Neural cell (in vitro differentiated cells): ENCODE data around the gene E4F1. TPM values are rescaled to one million over a fixed set of nuclear protein-coding genes. Genes with fewer than 3 reads are reported as not detected.

Experiments
- H2AFZ ChIP-seq: fragments of 200-600, 300-800 bp; sonication (generic), shearing (Covaris generic); 2 replicates; pipeline ENCODE4 v1.6.0; 2014; ENCODE audit warnings: low read depth, mild to moderate bottlenecking, antibody characterized with exemption, low read length, moderate library complexity
- H3F3A ChIP-seq: fragments of 200-600 bp; shearing (Covaris generic); 2 replicates; pipeline ENCODE4 v1.6.1; 2016; ENCODE audit warnings: mild to moderate bottlenecking, moderate library complexity, mixed read lengths, antibody characterized with exemption, low read length; ENCODE audit not compliant: insufficient read depth, poor library complexity, severe bottlenecking
- H3K27ac ChIP-seq: fragments of 200-600, 300-800 bp; sonication (generic), shearing (Covaris generic); 2 replicates; pipeline ENCODE4 v1.5.1; 2014; ENCODE audit warnings: mild to moderate bottlenecking, low read length, moderate library complexity
- H3K27me3 ChIP-seq: fragments of 300-800, 200-600 bp; sonication (generic), shearing (Covaris generic); 2 replicates; pipeline ENCODE4 v1.6.0; 2014; ENCODE audit warnings: mild to moderate bottlenecking, low read depth, low read length, moderate library complexity; ENCODE audit not compliant: insufficient read depth
- H3K36me3 ChIP-seq: fragments of 300-800, 200-600 bp; sonication (generic), shearing (Covaris generic); 2 replicates; pipeline ENCODE4 v1.5.1; 2014; ENCODE audit warnings: mild to moderate bottlenecking, antibody characterized with exemption, low read length, moderate library complexity; ENCODE audit not compliant: insufficient read depth
- H3K4me2 ChIP-seq: fragments of 300-800, 200-600 bp; sonication (generic), shearing (Covaris generic); 2 replicates; pipeline ENCODE4 v1.6.0; 2014; ENCODE audit warnings: mild to moderate bottlenecking, low read length
- H3K4me3 ChIP-seq: fragments of 300-800, 200-600 bp; sonication (generic), shearing (Covaris generic); 2 replicates; pipeline ENCODE4 v1.5.1; 2014; ENCODE audit warnings: mild to moderate bottlenecking, low read length, moderate library complexity
- H3K79me2 ChIP-seq: fragments of 200-600 bp; shearing (Covaris generic); replicated peaks from 2 replicates; pipeline ENCODE4 v1.6.0; 2014; ENCODE audit warnings: mild to moderate bottlenecking, low read length, moderate library complexity; ENCODE audit not compliant: insufficient read depth
- H3K9ac ChIP-seq: fragments of 300-800, 200-600 bp; sonication (generic), shearing (Covaris generic); 2 replicates; pipeline ENCODE4 v1.6.1; 2016; ENCODE audit warnings: mild to moderate bottlenecking, low read length, mixed read lengths
- H3K9me2 ChIP-seq: fragments of 200-600 bp; shearing (Covaris generic); 2 replicates; pipeline ENCODE4 v1.6.1; 2016; ENCODE audit warnings: mild to moderate bottlenecking, low read length, mixed read lengths; ENCODE audit not compliant: insufficient read depth
- H3K9me3 ChIP-seq: fragments of 200-600, 300-800 bp; sonication (generic), shearing (Covaris generic); 2 replicates; pipeline ENCODE4 v1.6.1; 2016; ENCODE audit warnings: mild to moderate bottlenecking, mixed run types, low read length, moderate library complexity, mixed read lengths
- H4K20me1 ChIP-seq: fragments of 200-600 bp; shearing (Covaris generic); 2 replicates; pipeline ENCODE4 v1.6.1; 2016; ENCODE audit warnings: mild to moderate bottlenecking, mixed run types; ENCODE audit not compliant: insufficient read depth
- MXI1 ChIP-seq: fragments of 450-650 bp; conservative IDR thresholded peaks from 2 replicates; pipeline ENCODE4 v1.6.1; 2014; ENCODE audit warnings: antibody characterized with exemption, mild to moderate bottlenecking; ENCODE audit not compliant: poor library complexity, severe bottlenecking
- POLR2AphosphoS5 ChIP-seq: IDR thresholded peaks from 2 replicates; pipeline ENCODE4 v1.6.1; 2012
- RAD21 ChIP-seq: fragments of 450-650 bp; conservative IDR thresholded peaks from 2 replicates; pipeline ENCODE4 v1.6.1; 2014; ENCODE audit warnings: antibody characterized with exemption, mild to moderate bottlenecking, moderate library complexity
- SMC3 ChIP-seq: fragments of 450-650 bp; conservative IDR thresholded peaks from 2 replicates; pipeline ENCODE4 v1.6.1; 2014; ENCODE audit warnings: antibody characterized with exemption, mild to moderate bottlenecking, moderate library complexity; ENCODE audit not compliant: poor library complexity
- TAF1 ChIP-seq: IDR thresholded peaks from 2 replicates; pipeline ENCODE4 v1.6.1; 2012; ENCODE audit warnings: low read depth
- polyA plus RNA-seq: library from polyadenylated mRNA; depleted of rRNA; stranded (reverse); fragments of >200 nt; gene quantifications from 2 replicates; pipeline ENCODE4 v1.2.3, GENCODE V29; 2014
- TF ChIP-seq, protein P1 (sequence below): IDR thresholded peaks from 2 replicates; pipeline ENCODE4 v1.6.1; 2012; ENCODE audit warnings: borderline replicate concordance

E4F1 gene
- polyA plus RNA-seq, 1 donor from 2014 or later = 64.9 TPM

DNA sequence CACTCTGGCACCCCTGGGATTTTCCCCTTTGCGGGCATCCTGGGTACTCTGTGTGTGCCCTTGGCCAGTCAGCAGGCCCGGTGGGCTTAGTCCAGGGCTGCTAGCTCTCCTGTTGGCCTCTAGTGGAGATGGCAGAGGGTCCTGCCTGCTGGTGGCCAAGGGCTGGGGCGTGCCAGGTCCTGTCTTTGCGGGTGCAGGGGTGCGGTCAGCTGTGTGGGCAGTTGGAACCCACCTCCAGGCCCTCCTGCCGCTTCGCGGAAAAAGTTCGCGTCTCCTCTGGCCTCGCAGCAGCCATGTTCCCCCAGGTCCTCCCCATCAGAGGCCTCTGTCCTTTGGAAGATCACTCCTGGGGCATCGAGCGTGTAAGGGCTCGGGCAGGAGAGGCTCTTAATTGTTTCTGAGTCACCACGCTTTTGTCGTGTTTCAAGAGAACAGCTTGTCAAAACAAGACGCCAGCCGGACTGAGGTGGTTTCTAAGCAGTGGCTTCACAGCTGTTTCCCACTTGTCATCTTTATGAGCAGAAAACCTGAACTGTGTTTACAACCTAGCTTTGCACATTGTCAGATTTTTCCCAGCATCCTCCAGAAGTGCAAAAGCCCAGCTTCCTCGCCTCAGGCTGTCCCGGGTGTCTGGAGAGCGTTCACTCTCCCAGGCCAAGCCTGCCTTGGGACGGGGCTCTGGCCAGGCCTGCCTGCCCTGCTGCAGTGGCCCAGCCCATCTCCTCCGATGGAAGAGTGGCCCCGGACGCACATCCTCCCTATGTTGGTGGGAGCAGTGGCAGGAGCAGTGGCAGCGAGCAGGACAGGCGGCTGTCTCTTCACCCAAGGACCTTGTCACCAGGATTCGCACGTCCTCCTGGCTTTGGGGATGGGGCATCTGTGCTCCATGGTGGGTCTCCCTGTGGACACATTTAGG is 7.9 kb downstream of the E4F1 start:
- Histone ChIP-seq H3K79me2 (peaks cover 4% of the 10 kb centered on the region), H3K9ac (no peak overlapping the region), H3K27me3 (peaks cover 3% of the 10 kb centered on the region), H3F3A (no peaks in the 10 kb centered on the region), H3K9me2 (no peaks in the 10 kb centered on the region), H2AFZ (no peak overlapping the region), H3K36me3 (no peaks in the 10 kb centered on the region), H3K4me2 (no peak overlapping the region), H3K4me3 (no peak overlapping the region), H3K27ac (no peak overlapping the region), H3K9me3 (no peaks in the 10 kb centered on the region), H4K20me1 (no peaks in the 10 kb centered on the region)
- TF ChIP-seq SMC3 (no peak), RAD21 (no peak)

GRCh38 chr16:2232094-2232990 is 9.0 kb downstream of the E4F1 start:
- TF ChIP-seq POLR2AphosphoS5 = no peak
- no peak for TF ChIP-seq MXI1
- TF ChIP-seq, protein P1, sequence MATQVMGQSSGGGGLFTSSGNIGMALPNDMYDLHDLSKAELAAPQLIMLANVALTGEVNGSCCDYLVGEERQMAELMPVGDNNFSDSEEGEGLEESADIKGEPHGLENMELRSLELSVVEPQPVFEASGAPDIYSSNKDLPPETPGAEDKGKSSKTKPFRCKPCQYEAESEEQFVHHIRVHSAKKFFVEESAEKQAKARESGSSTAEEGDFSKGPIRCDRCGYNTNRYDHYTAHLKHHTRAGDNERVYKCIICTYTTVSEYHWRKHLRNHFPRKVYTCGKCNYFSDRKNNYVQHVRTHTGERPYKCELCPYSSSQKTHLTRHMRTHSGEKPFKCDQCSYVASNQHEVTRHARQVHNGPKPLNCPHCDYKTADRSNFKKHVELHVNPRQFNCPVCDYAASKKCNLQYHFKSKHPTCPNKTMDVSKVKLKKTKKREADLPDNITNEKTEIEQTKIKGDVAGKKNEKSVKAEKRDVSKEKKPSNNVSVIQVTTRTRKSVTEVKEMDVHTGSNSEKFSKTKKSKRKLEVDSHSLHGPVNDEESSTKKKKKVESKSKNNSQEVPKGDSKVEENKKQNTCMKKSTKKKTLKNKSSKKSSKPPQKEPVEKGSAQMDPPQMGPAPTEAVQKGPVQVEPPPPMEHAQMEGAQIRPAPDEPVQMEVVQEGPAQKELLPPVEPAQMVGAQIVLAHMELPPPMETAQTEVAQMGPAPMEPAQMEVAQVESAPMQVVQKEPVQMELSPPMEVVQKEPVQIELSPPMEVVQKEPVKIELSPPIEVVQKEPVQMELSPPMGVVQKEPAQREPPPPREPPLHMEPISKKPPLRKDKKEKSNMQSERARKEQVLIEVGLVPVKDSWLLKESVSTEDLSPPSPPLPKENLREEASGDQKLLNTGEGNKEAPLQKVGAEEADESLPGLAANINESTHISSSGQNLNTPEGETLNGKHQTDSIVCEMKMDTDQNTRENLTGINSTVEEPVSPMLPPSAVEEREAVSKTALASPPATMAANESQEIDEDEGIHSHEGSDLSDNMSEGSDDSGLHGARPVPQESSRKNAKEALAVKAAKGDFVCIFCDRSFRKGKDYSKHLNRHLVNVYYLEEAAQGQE = no peak
- TF ChIP-seq TAF1 = no peak
- no peaks in the 10 kb centered on the region for H3K36me3 ChIP-seq
- H4K20me1 ChIP-seq = no peaks in the 10 kb centered on the region

GRCh38 chr16:2233046-2233775 is 9.8 kb downstream of the E4F1 start:
- Histone ChIP-seq H3K4me2 (no peak overlapping the region), H3K9ac (no peak overlapping the region), H4K20me1 (no peaks in the 10 kb centered on the region), H3K9me2 (no peaks in the 10 kb centered on the region), H3K9me3 (no peaks in the 10 kb centered on the region), H3K36me3 (no peaks in the 10 kb centered on the region), H3K27me3 (peaks cover 15% of the 10 kb centered on the region), H3K79me2 (no peaks in the 10 kb centered on the region), H3F3A (no peaks in the 10 kb centered on the region), H3K4me3 (no peak overlapping the region), H2AFZ (no peak overlapping the region), H3K27ac (no peak overlapping the region)
- TF ChIP-seq TAF1 (no peak), RAD21 (no peak), MXI1 (no peak)

More at GRCh38 chr16:2232094-2232990, 9.0 kb downstream of the E4F1 start:
- Histone ChIP-seq H3K4me2 (no peak overlapping the region), H3K9me3 (no peaks in the 10 kb centered on the region), H3K27ac (no peak overlapping the region), H3K79me2 (no peaks in the 10 kb centered on the region), H3K4me3 (no peak overlapping the region), H3F3A (no peaks in the 10 kb centered on the region), H3K9ac (no peak overlapping the region), H3K27me3 (peaks cover 14% of the 10 kb centered on the region), H3K9me2 (no peaks in the 10 kb centered on the region), H2AFZ (no peak overlapping the region)
